Panc1 (cell line): ENCODE measurements around the gene TFEB. TPM values are rescaled to one million over a fixed set of nuclear protein-coding genes. Genes with fewer than 3 reads are reported as not detected.

Experiments used
- ATAC-seq: fragments of 200-7000 bp; cut with Tn5 transposase; 2 replicates; pipeline ENCODE4 v1.9.1; 2020; ENCODE audit warnings: mild to moderate bottlenecking, moderate library complexity
- BruUV-seq: library from RNA; stranded (reverse); fragments of 400-500 nt; replicated peaks from 2 replicates; lab custom pipeline; 2021; lab: Mats Ljungman, UMichigan
- CTCF ChIA-PET: fragments of 300-600 bp; sonication (Branson Sonifier 250); formaldehyde crosslinking; loops from one replicate; lab custom pipeline; 2022; ENCODE audit warnings: antibody characterized with exemption; lab: Charles Lee
- POLR2A ChIA-PET: fragments of 300-600 bp; sonication (Branson Sonifier 250); formaldehyde crosslinking; loops from one replicate; lab custom pipeline; 2022; ENCODE audit warnings: antibody characterized with exemption; lab: Charles Lee
- DNase-seq: peaks from one replicate; pipeline ENCODE4 v3.0.0-alpha.2; 2010; ENCODE audit warnings: low read depth, low spot score
- H3K27ac ChIP-seq: 2 replicates; pipeline ENCODE4 v1.5.1; 2011; ENCODE audit warnings: mild to moderate bottlenecking, low read length, inconsistent platforms
- H3K27me3 ChIP-seq: fragments of 200-500 bp; sonication (Bioruptor generic); 2 replicates; pipeline ENCODE4 v1.6.0; 2014; ENCODE audit warnings: low read length, inconsistent platforms; ENCODE audit not compliant: control insufficient read depth, insufficient read depth
- H3K36me3 ChIP-seq: fragments of 200-500 bp; sonication (Bioruptor generic); 2 replicates; pipeline ENCODE4 v1.5.1; 2014; ENCODE audit warnings: inconsistent platforms, mild to moderate bottlenecking, low read length, moderate library complexity; ENCODE audit not compliant: control insufficient read depth, insufficient read depth
- H3K4me1 ChIP-seq: 2 replicates; pipeline ENCODE4 v1.5.1; 2011; ENCODE audit warnings: inconsistent platforms, mild to moderate bottlenecking, low read length, moderate library complexity; ENCODE audit not compliant: control insufficient read depth, insufficient read depth
- H3K4me3 ChIP-seq, 2 experiments: 2 replicates each; pipeline ENCODE4 v1.5.1; 2011 to 2012; ENCODE audit warnings: low read depth in 2 of 2, low read length in 2 of 2, mild to moderate bottlenecking in 2 of 2, inconsistent platforms in 1 of 2, moderate library complexity in 1 of 2
- H3K9me3 ChIP-seq: fragments of 200-500 bp; sonication (Bioruptor generic); 2 replicates; pipeline ENCODE4 v1.5.1; 2014; ENCODE audit warnings: low read depth, mild to moderate bottlenecking, inconsistent platforms, low read length, moderate library complexity; ENCODE audit not compliant: control insufficient read depth, insufficient read depth
- REST ChIP-seq, 2 experiments: IDR thresholded peaks; 2 replicates each; pipeline ENCODE4 v1.6.1; 2011 to 2012; ENCODE audit warnings: low read depth in 2 of 2, control low read depth in 1 of 2, low read length in 1 of 2, mild to moderate bottlenecking in 1 of 2, moderate library complexity in 1 of 2; ENCODE audit not compliant: insufficient read depth in 1 of 2
- SIN3A ChIP-seq: IDR thresholded peaks from 2 replicates; pipeline ENCODE4 v1.6.1; 2012; ENCODE audit warnings: low read depth, mild to moderate bottlenecking, low read length, moderate library complexity, borderline replicate concordance; ENCODE audit not compliant: insufficient read depth
- TCF7L2 ChIP-seq: IDR thresholded peaks from 2 replicates; pipeline ENCODE4 v1.6.1; 2011; ENCODE audit warnings: mild to moderate bottlenecking, low read depth, low read length, inconsistent platforms
- in situ Hi-C: cut with HindIII; loops from 2 replicates; pipeline ENCODE4 v1.10.0; 2016; ENCODE audit warnings: low sequenced_read_pairs, low pct_unique_long_range_greater_than_20kb
- intact Hi-C: fragments of 100-400 bp; cut with micrococcal nuclease; formaldehyde crosslinking; loops from one replicate; pipeline ENCODE4 v1.10.0; 2022; ENCODE audit not compliant: unreplicated experiment
- total RNA-seq: library from RNA; stranded (reverse); gene quantifications from one replicate; pipeline ENCODE4 v1.2.1, GENCODE V29; 2021; ENCODE audit not compliant: unreplicated experiment
- TF ChIP-seq, protein P1 (sequence below): fragments of 450-650 bp; IDR thresholded peaks from 2 replicates; pipeline ENCODE4 v1.5.1; 2017; ENCODE audit warnings: mild to moderate bottlenecking

The TFEB gene
- total RNA-seq, 1 experiment from 2014 or later = 13.3 TPM

- Histone ChIP-seq H3K27ac (no peak overlapping the region), H3K4me1 (peaks cover 3% of the 10 kb centered on the region), H3K27me3 (no peaks in the 10 kb centered on the region), H3K36me3 (no peaks in the 10 kb centered on the region), H3K4me3 (no peak overlapping the region), H3K9me3 (no peaks in the 10 kb centered on the region)
- DNase-seq (no peak), ATAC-seq (no peak)
- no TSS peak for BruUV-seq
- in situ Hi-C loops (no loop called here), intact Hi-C loops (no loop called here)
- POLR2A ChIA-PET = no interaction called here
- TF ChIP-seq TCF7L2 (no peak), REST (IDR thresholded peaks at IDR 0.05; ENCODE audit: insufficient read depth in 1 of 2, low read depth in 2 of 2, low read length in 1 of 2) (no peak), SIN3A (no peak)
- TF ChIP-seq, protein P1, sequence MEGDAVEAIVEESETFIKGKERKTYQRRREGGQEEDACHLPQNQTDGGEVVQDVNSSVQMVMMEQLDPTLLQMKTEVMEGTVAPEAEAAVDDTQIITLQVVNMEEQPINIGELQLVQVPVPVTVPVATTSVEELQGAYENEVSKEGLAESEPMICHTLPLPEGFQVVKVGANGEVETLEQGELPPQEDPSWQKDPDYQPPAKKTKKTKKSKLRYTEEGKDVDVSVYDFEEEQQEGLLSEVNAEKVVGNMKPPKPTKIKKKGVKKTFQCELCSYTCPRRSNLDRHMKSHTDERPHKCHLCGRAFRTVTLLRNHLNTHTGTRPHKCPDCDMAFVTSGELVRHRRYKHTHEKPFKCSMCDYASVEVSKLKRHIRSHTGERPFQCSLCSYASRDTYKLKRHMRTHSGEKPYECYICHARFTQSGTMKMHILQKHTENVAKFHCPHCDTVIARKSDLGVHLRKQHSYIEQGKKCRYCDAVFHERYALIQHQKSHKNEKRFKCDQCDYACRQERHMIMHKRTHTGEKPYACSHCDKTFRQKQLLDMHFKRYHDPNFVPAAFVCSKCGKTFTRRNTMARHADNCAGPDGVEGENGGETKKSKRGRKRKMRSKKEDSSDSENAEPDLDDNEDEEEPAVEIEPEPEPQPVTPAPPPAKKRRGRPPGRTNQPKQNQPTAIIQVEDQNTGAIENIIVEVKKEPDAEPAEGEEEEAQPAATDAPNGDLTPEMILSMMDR = no peak
- CTCF ChIA-PET = interaction anchor here (0.6 to 1.0 kb wide), 5 partner anchors 9 to 115 kb away, joined by 3 to 9 read pairs (median 4); no protein-coding TSS in a partner anchor
Measured at GRCh38 chr6:41706876-41707564, 28.4 kb downstream of the TFEB start.

DNA sequence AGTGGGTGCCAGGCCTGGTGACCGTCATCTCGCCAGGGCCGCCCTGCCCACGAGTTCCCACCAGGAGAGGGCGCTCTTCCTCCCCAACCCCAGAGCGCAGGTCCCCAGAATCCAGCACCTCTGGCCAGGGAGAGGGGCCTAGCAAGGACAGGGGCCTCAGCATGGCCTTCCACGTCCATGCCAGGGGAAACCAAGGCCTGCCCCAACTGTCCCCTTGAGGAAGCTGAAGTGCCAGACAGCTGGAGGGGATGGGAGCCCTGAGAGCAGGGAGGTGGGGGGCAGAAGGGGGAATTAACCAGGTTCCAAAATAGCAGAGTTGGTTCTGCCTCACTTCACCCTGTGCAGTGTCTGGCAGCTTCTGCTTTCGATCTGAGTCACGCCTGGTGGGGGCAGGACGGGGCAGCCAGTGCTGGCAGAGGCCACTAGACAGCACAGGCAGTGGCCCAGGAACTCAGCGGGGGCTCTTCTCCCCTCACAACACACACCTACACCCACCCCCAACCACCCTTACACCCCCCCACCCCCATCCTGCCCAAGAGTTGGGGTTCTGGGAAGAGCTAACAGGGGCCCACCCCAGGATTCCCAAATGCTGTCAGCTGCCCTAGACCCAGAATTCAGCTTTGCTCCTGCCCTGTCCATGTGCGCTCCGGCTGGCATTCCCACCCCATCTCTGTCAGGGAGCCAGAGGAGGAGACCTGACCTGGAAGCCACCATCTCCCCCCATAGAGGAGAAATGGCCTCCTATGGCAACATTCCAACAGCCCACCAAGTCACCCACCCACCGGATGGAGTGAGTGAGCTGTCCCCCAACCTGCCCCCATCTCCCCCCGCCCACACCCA, 29.2 kb downstream of the TFEB start:
- Histone ChIP-seq H3K4me1 (peaks cover 3% of the 10 kb centered on the region), H3K4me3 (no peak overlapping the region), H3K27me3 (no peaks in the 10 kb centered on the region), H3K36me3 (no peaks in the 10 kb centered on the region), H3K27ac (no peak overlapping the region), H3K9me3 (no peaks in the 10 kb centered on the region)
- no TSS peak for BruUV-seq
- TF ChIP-seq SIN3A = no peak
- no peak for TF ChIP-seq REST (IDR thresholded peaks at IDR 0.05; ENCODE audit: insufficient read depth in 1 of 2, low read depth in 2 of 2, low read length in 1 of 2)
- TF ChIP-seq, protein P1 = peak; percentile 86
- POLR2A ChIA-PET = no interaction called here
- intact Hi-C loops (no loop called here), in situ Hi-C loops (no loop called here)
- CTCF ChIA-PET = interaction anchor here (0.6 to 1.1 kb wide), 7 partner anchors 10 to 114 kb away, joined by 3 to 9 read pairs (median 4); no protein-coding TSS in a partner anchor
- DNase-seq = peak; percentile 17
- peak; percentile 74 for ATAC-seq
